H1 (cell line): ENCODE results near the gene PLPPR2.

Source experiments
- BACH1 ChIP-seq: IDR thresholded peaks from 2 replicates; pipeline ENCODE4 v1.6.1; 2012; ENCODE audit warnings: low read length, improper control_type of control experiment
- CTCF ChIP-seq, 3 experiments: IDR thresholded peaks; 1 replicate in 2 of 3; 2 replicates in 1 of 3; pipeline versions ENCODE4 v1.5.1 to v1.6.1; 2011; ENCODE audit warnings: low read length in 3 of 3, mild to moderate bottlenecking in 3 of 3, inconsistent platforms in 2 of 3, low read depth in 1 of 3, moderate library complexity in 1 of 3; ENCODE audit not compliant: insufficient read depth in 1 of 3; ENCODE audit errors: control extremely low read depth in 1 of 3
- POLR2AphosphoS5 ChIP-seq: IDR thresholded peaks from 2 replicates; pipeline ENCODE4 v1.6.1; 2011; ENCODE audit warnings: low read depth, low read length
- POU5F1 ChIP-seq: IDR thresholded peaks from 2 replicates; pipeline ENCODE4 v1.6.1; 2011; ENCODE audit warnings: low read depth, mild to moderate bottlenecking, low read length, moderate library complexity
- RBBP5 ChIP-seq: IDR thresholded peaks from 2 replicates; pipeline ENCODE4 v1.7.1; 2012; ENCODE audit warnings: low read depth, mild to moderate bottlenecking, inconsistent platforms, low read length, moderate library complexity, borderline replicate concordance
- YY1 ChIP-seq: IDR thresholded peaks from 2 replicates; pipeline ENCODE4 v1.6.1; 2011; ENCODE audit warnings: low read depth, mild to moderate bottlenecking, low read length

GRCh38 chr19:11335449-11336146 lies 19.6 kb upstream of the PLPPR2 start:
- TF ChIP-seq CTCF (IDR thresholded peaks at IDR 0.05; ENCODE audit: control extremely low read depth in 1 of 3, insufficient read depth in 1 of 3, low read depth in 1 of 3, low read length in 3 of 3) (no peak), BACH1 (no peak), POLR2AphosphoS5 (no peak), RBBP5 (no peak), POU5F1 (no peak), YY1 (no peak)
